ENCODE measurements around the gene ATP5F1B. TPM values are rescaled to one million over a fixed set of nuclear protein-coding genes. Genes with fewer than 3 reads are reported as not detected.

The ATP5F1B gene
- polyA plus RNA-seq, 1 donor from 2014 or later: 727 TPM

DNA sequence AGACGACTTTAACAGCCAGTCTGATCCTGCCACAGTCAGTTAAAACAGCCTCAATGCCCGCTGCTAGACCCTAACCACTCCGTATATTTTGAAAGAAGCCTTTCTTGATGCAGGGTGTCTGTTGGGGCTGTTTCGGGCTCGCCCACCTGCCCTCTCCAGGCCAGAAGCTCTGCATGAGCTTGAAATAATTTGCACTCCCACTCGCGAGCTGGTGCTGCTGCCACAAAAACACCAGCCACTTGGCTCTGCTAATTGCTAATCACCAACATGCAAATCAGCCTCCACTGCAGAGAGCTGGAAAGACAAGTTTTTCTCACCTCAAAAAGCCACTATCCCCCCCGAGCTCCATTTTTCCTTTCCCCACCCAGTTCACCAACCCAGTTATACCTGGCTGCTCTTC is 31.2 kb downstream of the ATP5F1B start:
- no peaks in the 10 kb centered on the region for H3K9me3 Mint-ChIP-seq
- H3K4me1 Mint-ChIP-seq: peaks cover 0 to 11% (median 8%) of the 10 kb centered on the region in 3 donors
- peak overlapping the region in 1 of 4 donors; percentile 21 for H3K4me3 Mint-ChIP-seq
- peaks cover 10% of the 10 kb centered on the region for H3K36me3 Mint-ChIP-seq
- no peaks in the 10 kb centered on the region for H3K27me3 Mint-ChIP-seq
- no peak overlapping the region for H3K27ac Mint-ChIP-seq

DNA sequence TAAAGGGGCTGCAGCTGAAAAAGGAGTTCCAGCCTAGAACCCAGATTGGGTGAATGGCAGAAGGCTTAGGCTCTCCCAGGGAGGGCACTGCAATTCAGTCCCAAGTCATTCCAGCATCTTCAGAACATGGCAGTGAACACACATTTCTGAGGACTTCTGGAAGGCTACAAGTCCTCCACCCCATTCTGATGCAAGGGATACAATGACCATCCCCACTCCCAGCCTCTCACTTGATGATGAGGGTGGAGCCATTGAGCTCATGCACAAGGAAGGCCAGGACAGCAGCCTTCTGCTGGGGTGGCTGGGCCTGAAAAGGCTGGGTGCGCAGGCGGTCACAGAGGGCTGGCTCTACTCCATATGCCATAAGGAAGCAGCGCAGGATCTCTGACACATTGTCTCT is 41.4 kb downstream of the ATP5F1B start:
- Mint-ChIP-seq H3K4me1 (peaks cover 0 to 3% (median 0%) of the 10 kb centered on the region in 3 donors), H3K27ac (no peak overlapping the region), H3K4me3 (no peak overlapping the region), H3K9me3 (no peaks in the 10 kb centered on the region), H3K27me3 (no peaks in the 10 kb centered on the region), H3K36me3 (peaks cover 6% of the 10 kb centered on the region)

DNA sequence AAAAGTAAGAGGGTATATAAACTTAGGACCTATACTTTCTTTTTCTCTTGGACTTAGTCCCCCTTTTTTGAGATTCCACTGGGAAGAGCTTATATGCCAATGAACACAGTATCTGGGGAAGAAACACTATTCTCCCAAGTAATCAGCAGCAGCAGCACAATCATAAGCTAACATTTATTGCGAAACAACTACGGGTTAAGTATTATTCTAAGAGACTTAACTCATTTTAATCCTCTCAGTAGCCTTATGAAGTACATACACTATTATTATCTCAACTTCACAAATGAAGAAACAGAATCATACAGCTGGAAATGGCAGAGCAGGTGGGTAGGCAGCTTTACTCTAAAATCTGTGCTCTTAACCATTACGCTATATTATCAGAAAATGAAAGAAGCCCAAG is 43.5 kb downstream of the ATP5F1B start:
- peaks cover 0 to 3% (median 0%) of the 10 kb centered on the region in 3 donors for H3K4me1 Mint-ChIP-seq
- H3K9me3 Mint-ChIP-seq: no peaks in the 10 kb centered on the region
- no peak overlapping the region for H3K4me3 Mint-ChIP-seq
- H3K27ac Mint-ChIP-seq: no peak overlapping the region
- H3K36me3 Mint-ChIP-seq: peaks cover 6% of the 10 kb centered on the region
- no peaks in the 10 kb centered on the region for H3K27me3 Mint-ChIP-seq

DNA sequence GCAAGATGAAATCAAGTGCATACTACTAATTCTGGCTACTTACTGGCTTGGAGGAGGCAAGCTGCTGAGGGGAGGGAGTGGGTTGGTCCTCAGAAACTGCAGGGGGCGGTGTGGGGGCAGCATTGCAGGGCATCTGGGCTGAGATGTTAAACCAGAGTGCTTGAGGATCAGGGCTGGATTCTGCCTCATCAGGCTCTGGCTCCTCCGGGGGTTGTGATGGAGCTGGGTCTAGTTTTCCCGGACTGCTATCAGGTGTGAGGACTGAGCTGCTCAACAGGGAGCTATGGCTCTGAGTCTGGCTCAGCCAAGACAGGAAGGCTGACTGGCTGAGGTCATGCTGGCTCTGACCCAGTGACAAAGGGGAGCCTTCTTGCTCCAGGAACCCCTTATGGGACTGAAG is 44.3 kb downstream of the ATP5F1B start:
- Mint-ChIP-seq H3K27ac (peak overlapping the region in 2 of 3 donors; percentile 62 to 71), H3K4me3 (no peak overlapping the region), H3K27me3 (no peaks in the 10 kb centered on the region), H3K4me1 (peaks cover 0 to 3% (median 0%) of the 10 kb centered on the region in 3 donors), H3K36me3 (peaks cover 4% of the 10 kb centered on the region), H3K9me3 (no peaks in the 10 kb centered on the region)

DNA sequence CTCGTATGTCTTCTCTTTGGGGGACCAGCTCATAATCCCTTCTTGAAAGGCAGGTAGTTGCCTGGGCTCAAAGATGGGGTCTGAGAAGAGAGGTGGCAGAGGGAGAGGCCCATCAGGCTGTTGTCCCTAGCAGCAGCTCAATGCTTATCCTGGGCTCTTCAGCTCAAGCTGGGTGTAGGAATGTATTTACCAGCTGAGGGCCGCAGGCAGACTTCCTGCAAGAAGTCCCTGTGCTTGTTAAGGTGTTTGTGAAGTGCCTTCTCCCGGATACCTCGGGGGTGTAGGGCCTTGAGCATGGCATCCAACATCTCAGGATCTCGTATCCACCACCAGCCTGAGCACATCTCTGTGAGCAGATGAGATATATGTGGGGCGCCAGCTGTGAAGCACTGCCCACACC is 45.0 kb downstream of the ATP5F1B start:
- no peaks in the 10 kb centered on the region for H3K27me3 Mint-ChIP-seq
- H3K36me3 Mint-ChIP-seq: peaks cover 1% of the 10 kb centered on the region
- H3K4me3 Mint-ChIP-seq: no peak overlapping the region
- peaks cover 0 to 1% (median 0%) of the 10 kb centered on the region in 3 donors for H3K4me1 Mint-ChIP-seq
- H3K27ac Mint-ChIP-seq: no peak overlapping the region
- no peaks in the 10 kb centered on the region for H3K9me3 Mint-ChIP-seq

DNA sequence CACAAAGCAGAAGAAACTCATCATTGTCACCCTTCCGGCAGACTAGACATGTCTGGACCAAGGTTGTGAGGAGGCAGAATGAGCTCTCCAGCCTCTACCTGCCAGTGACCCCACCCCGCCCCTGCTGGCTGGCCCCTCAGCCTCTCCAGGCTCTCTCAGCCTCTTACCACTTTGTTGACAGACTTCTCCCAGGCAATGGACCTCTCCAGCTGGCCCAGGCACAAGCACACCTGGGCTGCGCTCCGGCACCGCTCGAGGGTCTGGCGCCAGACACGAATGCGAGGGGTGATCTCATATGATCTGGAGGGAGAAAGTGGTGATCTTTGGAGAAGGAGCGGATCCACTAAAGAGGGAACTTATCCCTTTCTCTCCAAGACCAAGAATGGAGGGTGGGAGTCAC is 46.0 kb downstream of the ATP5F1B start:
- no peaks in the 10 kb centered on the region for H3K36me3 Mint-ChIP-seq

DNA sequence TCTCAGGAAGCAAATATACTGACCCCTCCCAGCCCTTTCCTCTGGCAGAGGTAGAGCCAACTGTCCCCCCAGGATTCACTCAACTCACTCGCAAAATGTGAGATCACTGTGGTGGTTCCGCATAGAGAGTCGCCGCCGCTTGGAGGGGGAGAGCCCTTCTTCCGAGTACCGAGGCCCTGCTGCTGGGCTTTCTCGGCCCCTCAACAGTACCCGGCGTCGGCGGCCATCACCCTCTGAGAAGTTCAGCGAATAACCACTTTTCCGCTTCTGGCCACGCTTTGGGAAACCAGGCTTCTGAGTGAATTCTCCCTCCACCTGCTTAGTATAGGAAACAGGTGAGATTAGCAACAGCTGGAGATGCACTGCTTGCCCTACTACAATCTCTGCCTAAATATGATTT is 46.7 kb downstream of the ATP5F1B start:
- H3K4me1 Mint-ChIP-seq: no peaks in the 10 kb centered on the region
- no peaks in the 10 kb centered on the region for H3K27me3 Mint-ChIP-seq
- H3K27ac Mint-ChIP-seq: no peak overlapping the region
- no peak overlapping the region for H3K4me3 Mint-ChIP-seq
- no peaks in the 10 kb centered on the region for H3K36me3 Mint-ChIP-seq
- no peaks in the 10 kb centered on the region for H3K9me3 Mint-ChIP-seq

More for the DNA sequence above, 46.0 kb downstream of the ATP5F1B start:
- Mint-ChIP-seq H3K9me3 (no peaks in the 10 kb centered on the region), H3K27ac (no peak overlapping the region), H3K4me1 (no peaks in the 10 kb centered on the region), H3K27me3 (no peaks in the 10 kb centered on the region), H3K4me3 (no peak overlapping the region)

DNA sequence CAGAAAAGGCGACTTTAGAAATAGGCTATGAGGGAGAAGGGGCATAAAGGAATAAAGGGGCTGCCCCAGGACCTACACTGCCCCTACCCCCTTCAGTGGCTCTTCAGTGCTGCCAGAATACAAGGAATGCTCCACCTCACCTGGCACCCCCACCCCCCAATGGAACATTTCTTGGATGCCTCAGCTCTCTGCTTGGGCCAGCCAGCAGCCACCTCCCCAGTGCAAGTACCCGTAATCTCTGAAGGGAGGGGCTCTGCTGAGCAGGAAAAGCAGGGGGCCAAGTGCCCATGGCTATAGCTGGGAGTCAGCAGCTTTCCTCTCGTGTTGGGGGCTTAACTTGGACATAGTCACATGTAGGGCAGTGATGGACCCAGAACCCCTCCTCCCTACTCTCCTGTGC is 49.0 kb downstream of the ATP5F1B start:
- Mint-ChIP-seq H3K27ac (peak overlapping the region in 1 of 3 donors; percentile 27), H3K9me3 (no peaks in the 10 kb centered on the region), H3K36me3 (peaks cover under 1% of the 10 kb centered on the region), H3K27me3 (no peaks in the 10 kb centered on the region), H3K4me1 (no peaks in the 10 kb centered on the region), H3K4me3 (peak overlapping the region in 1 of 4 donors; percentile 47)

DNA sequence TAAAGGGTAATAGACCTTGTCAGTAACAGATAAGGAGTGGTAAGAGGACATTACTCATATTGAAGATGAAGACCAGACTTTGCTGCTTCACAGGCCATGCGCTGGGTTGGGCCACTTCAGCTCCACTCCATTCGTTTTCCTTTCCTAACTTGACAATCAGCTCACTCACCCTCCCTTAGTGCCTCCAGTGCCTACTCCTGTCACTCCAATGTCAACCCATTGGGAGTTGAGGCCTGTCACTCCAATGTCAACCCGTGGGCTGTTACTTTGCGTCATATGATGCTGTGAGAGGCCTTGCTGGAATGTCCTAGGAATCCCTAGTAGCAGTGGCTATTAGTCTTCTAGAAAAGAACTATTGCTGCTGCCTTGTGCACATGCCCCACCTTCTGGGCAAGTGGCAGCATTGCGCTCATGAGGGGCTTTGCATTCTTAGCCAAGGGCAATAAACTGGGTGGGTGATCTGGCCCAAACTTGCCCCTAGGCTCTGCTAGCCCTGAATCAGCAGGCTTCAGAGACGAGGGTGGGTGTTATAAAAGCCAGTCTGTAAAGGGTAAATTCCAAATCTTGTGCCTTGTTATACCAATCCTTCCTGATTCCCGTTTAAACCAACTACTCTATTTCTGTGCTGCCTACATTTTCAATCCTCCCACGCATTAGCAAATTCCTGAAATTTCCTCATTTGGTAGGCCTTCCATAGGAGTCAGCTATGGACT is 51.7 kb downstream of the ATP5F1B start:
- no peak overlapping the region for H3K4me3 Mint-ChIP-seq
- H3K27me3 Mint-ChIP-seq: no peaks in the 10 kb centered on the region
- no peak overlapping the region for H3K27ac Mint-ChIP-seq
- H3K4me1 Mint-ChIP-seq: no peaks in the 10 kb centered on the region
- peaks cover 2% of the 10 kb centered on the region for H3K36me3 Mint-ChIP-seq
- no peaks in the 10 kb centered on the region for H3K9me3 Mint-ChIP-seq

DNA sequence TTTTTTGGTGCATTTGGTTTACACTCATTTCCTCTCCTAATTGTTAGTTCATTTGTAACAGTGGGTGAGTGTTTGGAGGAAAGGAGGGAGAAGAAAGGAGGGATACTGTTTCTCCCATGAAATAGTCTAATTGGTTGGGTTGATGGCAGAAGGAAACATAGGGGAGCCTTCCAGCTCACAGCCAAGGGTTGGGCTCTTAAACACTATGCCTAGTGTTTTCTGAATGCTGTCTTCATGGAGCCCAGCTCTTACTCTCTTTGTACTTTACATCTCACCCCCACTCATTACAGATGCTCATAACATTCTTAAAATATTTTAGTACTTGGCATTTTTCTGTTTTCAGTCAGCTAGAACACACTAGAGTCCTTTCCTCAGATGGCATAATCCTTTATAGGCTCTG is 53.8 kb downstream of the ATP5F1B start:
- H3K4me3 Mint-ChIP-seq: no peak overlapping the region
- no peaks in the 10 kb centered on the region for H3K9me3 Mint-ChIP-seq
- H3K27ac Mint-ChIP-seq: peak overlapping the region in 1 of 3 donors; percentile 29
- H3K27me3 Mint-ChIP-seq: no peaks in the 10 kb centered on the region
- H3K36me3 Mint-ChIP-seq: peaks cover 2% of the 10 kb centered on the region
- no peaks in the 10 kb centered on the region for H3K4me1 Mint-ChIP-seq

DNA sequence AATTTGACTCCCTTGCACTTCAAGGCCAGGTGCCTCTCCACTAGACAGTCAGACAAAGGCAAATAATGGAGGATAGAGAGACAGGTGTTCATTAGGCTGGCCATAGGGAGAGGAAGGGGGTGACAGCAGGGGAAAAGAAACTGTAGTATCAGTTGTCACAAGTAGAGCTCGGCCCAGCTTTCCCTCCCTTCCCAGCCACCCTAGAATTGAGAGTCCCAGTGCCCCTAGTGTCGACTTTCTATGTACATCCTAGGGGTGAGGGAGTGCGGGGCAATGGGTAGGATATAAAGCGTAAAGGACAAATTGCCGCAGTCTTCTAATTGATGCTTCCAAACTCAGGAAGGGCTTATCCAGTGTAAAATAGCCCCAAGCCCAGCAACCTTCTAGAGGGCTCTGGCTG is 54.7 kb downstream of the ATP5F1B start:
- Mint-ChIP-seq H3K27ac (no peak overlapping the region), H3K4me3 (no peak overlapping the region), H3K4me1 (no peaks in the 10 kb centered on the region), H3K27me3 (no peaks in the 10 kb centered on the region), H3K9me3 (no peaks in the 10 kb centered on the region), H3K36me3 (peaks cover 2% of the 10 kb centered on the region)

DNA sequence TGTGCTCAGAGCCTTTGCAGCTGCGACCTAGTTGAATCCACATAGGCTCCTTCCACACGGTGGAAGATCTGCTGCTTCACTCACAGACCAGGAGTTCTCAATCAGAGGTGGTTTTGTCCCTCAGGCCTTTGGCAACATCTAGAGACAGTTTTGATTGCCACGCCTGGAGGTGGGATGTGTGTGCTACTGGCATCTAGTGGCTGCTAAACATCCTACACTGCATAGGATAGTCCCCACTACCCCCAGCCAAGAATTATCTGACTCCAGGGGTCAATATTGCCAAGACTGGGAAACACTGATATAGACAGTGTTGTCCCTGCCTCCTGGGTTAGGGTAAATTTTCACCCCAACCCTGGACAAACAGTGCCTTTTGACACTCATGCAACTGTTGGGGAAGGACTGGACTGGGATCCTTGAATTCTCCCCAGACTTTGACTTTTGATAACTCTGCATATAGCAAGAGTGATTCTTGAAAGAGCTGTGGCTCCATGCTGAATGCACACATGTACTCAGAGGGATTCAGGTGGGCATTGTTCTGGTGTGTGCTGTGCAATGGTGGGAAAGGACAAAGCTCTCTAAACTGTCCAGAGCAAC is 55.5 kb downstream of the ATP5F1B start:
- Mint-ChIP-seq H3K36me3 (peaks cover 2% of the 10 kb centered on the region), H3K27ac (no peak overlapping the region), H3K4me1 (no peaks in the 10 kb centered on the region), H3K4me3 (no peak overlapping the region), H3K27me3 (no peaks in the 10 kb centered on the region), H3K9me3 (no peaks in the 10 kb centered on the region)

DNA sequence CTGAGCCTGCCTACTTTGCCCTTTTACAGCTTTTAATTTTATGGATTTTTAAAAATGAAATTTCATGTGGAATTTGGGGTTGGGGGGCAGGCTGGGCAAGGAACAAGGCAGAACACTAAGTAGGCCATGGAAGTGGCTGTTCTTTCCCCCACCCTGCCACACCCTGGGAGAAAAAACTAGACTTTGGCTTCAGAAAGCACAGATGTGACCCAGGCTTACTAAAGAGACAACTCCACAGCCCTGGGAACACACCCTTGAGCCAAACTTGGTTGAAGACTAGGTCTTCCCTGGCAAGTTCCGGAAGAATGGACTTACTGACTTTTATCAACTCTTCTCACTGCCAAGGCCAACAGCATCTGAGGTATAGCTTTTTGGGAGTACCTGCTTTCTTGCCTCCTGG is 56.0 kb downstream of the ATP5F1B start:
- no peaks in the 10 kb centered on the region for H3K9me3 Mint-ChIP-seq
- H3K4me1 Mint-ChIP-seq: no peaks in the 10 kb centered on the region
- H3K4me3 Mint-ChIP-seq: no peak overlapping the region
- no peaks in the 10 kb centered on the region for H3K27me3 Mint-ChIP-seq
- H3K36me3 Mint-ChIP-seq: peaks cover 2% of the 10 kb centered on the region
- H3K27ac Mint-ChIP-seq: no peak overlapping the region

All from IgD-negative memory B cell (primary cell).